CD4-positive, alpha-beta T cell treated with Interleukin-10 for 1 hour (primary cell): ENCODE measurements around the gene ATP5PO.
"Not testable (repeated sequence)": the region's sequence is repeated elsewhere in the genome, so short reads cannot be mapped to it uniquely, and the experiment has no call there.

Experiments used
- DNase-seq: peaks from one replicate; pipeline ENCODE4 v3.0.0-alpha.2; 2020

ATP5PO gene

DNA sequence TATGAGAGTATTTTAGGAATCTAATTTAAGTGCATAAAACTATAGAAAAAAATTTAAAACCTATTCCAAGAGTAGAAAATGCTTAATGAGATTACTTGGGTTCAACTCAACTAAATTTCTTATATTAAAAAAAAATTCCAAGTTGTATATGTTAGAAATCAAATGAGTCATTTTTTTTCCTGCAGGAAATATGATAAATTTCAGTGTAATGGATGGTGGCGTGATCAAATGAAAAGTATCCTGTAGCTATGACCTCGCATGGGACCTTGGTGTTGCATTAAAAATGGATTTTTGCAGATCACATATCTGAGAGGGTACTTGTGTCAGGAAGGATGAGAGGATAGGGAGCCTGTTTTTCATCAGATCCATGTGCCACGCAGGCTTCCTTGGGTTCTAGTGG lies 17.9 kb downstream of the ATP5PO start:
- DNase-seq: no peak

DNA sequence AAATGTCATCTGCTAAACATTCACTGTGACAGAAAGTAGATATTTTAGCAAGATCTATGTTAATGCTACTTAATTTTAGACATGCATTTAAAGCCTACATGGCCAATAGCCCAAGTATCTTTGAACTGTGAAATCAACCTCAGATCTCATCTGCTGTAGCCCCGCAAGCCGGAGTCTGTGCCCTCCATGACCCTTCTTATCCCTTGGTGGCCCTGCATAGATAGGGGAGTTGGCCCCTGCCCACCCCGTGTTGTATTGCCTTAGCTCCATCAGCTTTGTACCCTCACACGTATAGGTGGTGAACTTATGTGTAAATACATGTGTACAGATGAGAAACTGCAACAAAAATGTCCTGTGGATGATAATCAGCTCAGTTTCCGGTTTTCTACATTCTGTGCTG lies 18.5 kb downstream of the ATP5PO start:
- DNase-seq: no peak

DNA sequence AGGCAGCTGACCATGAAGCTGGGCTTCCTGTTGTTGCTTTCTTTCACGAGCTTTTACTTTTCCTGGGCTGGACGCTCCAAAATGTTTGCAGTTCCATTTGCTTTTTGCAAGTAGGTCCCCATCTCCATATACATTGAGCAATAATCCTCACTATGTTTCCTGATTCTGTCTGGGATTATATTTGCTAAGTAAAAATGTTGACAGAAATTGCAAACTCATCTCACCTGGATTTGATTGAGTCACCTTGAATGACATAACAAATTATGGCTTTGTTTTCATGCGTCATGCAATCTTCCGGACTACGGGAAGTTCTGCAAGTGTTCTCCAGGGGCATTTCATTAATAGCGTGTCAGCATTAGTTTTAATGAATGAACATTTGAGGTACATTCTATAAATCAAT lies 18.9 kb downstream of the ATP5PO start:
- DNase-seq: no peak

DNA sequence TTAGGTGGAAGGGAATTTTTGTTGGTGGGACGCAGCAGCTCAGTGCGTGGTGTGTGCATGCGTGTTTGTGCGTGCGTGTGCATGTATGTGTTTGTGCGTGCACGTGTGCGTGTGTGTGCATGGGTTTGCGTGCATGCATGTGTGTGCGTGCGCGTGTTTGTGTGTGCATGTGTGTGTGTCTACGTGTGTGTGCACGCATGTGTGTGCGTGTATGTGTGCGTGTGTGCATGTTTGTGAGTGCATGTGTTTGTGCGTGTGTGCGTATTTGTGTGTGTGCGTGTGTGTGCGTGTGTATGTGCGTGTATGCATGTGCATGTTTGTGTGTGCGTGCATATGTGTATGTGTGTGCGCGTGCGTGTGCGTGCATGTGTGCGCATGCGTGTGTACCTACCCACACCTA lies 20.2 kb downstream of the ATP5PO start:
- no peak for DNase-seq

DNA sequence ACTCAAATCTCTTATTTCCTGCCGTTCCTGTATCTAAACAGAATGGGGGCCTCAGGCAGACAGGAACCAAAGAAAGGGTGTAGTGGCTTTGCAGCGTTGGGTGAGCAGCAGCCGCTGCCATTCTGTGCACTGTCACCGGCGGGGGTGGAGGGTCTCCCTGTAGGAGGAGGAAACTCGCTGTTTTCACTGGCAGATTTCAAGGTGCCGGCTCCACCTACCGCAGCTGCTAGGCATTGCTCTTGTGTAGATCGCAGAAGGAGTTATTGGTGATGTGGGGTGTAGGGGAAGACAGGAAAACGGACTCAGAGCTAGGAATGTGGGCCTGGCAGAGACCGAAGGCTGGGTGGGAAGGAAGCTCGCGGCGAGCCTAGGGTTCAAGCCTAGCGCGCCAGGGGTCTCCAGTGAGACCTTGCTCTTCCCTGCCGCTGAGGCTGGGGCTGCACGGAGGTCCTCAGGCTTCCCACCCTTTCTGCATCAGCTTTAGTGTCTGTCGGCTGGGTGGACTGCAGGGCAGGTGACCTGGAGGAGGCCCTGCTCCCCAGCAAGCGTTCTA lies 20.8 kb downstream of the ATP5PO start:
- peak; percentile 41 for DNase-seq

DNA sequence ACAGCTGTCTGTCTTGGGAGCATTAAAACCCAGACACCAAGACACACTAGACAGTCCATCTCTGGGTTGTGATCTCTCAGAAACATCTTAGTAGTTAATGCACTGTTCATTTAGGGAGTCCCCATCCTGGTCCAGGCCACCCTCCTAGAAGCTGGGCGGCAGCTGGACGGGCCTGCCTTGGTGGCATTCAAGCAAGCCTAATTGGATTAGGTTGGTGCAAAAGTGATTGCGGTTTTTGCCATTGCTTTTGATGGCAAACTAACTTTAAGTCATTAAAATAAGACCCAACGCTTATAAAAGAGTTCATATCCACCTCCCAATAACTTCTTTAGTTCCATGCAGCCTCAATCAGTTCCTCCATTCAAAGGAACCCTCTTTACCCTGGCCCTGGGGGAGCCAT lies 21.7 kb downstream of the ATP5PO start:
- DNase-seq: no peak

DNA sequence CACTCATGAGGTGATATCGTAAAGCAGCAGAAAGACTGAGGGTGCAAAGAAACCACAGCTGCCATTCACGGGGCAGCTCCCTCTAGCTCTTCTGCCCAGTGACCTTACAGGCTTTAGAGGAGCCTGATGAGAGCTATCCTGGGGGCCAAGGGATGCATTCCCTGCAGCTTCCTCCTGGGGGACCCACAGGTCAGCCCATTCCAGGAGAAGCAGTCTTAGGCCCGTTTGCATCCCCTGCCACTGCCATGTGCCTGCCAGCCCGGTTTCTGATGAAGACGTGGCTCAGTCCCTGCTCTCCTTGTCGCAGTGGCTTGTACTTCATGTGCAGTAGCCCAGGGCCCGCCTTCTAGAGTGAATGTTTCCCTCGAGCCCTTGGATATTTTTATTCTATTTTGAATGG lies 22.8 kb downstream of the ATP5PO start:
- DNase-seq: no peak

DNA sequence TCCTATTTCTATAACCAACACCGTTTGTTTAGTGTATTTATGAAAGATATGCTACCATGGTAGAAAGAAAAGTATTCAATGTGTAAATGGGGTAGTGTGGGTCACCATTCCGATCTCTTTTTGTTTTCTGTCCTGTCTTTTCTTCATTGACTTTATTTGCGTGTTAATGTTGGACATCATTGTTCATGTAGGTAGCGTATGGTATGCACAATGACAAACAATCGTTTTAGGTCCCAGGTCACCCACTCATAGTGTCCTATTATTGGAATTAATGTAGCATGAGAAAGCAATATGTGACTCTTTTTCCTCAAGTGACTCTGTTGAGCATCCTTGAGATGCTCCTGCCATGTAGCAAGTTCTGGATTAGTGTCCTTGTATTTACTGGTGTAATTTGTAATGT lies 25.4 kb downstream of the ATP5PO start:
- no peak for DNase-seq

DNA sequence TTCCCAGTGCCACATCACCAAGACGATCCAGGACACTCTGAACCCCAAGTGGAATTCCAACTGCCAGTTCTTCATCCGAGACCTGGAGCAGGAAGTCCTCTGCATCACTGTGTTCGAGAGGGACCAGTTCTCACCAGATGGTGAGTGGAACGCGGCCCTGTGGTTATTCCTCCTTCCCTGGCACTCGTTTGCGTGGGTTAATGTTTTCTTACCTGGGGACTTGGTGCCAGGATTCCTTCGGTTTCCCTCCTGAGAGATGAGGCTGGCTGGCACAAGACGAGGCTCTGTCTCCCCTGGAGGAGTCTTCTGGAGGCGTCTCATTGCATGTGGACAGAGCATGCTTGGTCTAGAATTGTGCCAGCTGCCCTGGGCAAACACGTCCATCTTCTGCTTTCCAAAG lies 29.3 kb downstream of the ATP5PO start:
- no peak for DNase-seq

DNA sequence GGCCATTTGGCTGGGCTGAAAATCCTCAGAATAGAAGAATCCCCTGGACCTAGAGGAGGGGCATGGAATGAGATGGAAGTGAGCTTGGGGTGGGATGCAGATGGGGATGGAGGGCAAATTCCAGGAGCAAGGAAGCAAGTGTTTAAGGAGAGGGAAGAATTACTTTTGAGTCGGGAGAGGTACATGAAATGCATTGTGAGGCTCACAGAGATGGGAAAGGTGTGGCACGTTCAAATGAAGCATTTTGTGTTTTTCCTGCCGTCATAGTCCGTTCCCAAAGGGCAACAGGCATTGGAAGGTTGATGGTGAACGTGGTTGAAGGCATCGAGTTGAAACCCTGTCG lies 30.5 kb downstream of the ATP5PO start:
- DNase-seq: no peak

DNA sequence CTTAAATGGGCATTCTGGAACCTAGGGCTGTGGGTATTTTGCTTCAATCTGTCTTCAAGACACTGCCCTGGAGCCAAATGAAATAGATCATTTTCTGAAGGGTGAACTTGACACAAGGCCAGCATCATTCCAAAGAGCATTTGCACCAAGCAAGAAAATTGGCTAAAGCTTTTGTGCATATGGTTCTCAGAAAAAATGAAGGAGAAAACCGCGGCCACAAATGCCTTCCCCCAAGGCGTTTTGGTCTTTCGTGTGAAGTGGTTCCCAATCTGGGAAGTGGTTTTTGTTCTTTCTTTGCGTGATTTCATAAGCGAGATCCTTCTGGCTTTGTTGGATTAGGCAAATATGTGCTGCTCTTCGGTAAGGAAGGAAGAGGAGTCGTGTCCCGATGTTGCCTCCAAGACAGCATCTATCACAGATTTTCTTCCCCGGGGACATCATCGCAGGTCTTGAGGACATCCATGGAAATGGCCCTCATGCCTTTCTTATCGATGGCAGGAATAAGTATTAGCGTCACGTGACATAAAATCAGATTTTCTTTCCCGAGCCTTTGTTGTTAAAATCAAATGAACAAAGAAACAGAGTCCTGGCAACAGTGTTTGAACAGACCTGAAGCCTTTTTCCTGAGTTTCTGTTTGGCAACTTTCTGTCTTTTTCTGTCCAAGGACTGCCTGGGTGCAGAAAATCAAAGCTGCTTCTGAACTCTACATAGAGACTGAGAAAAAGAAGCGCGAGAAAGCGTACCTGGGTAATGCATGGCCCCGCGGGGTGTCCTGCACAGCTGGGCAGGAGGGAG lies 31.0 kb downstream of the ATP5PO start:
- DNase-seq: no peak

DNA sequence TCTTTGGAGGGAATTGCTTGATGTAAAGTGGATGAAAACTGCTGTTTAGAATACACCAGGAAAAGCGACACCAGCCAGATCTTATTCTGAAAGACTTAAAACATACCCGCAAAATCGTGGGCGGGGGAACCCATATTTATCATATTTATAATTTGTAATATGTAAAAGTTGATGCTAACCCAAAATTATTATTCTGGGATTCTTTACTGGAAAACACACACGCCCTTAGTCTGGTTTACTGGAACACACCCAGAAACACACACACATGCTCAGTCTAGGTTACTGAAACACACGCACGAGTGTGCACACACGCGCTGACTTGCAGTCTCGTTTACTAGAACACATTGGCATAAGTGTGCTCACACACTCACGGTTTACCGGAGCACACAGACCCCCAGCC lies 32.5 kb downstream of the ATP5PO start:
- no peak for DNase-seq

DNA sequence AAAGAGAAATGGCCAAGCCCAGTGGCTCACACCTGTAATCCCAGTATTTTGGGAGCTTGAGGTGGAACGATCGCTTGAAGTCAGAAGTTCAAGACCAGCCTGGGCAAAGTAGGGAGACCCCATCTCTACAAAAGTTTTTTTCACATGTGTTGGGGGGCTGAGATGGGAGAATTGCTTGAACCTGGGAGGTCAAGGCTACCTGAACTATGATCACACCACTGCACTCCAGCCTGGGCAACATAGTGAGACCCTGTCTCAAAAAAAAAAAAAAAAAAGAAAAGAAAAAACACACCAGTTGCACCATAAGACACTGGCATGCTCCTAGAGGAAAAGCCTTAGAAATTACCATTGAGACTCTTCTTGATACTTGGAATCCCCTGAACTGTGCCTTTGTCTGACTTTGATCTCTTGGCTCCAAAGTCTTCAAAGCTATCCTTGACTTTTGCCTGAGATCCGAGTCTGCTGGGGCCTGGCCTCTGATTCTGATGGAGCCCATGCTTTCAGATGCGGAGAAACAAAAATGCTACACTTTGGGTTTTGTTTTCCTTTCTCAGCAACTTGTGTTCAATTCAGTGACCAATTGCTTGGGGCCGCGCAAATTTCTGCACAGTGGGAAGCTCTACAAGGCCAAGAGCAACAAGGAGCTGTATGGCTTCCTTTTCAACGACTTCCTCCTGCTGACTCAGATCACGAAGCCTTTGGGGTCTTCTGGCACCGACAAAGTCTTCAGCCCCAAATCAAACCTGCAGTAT lies 33.7 kb downstream of the ATP5PO start:
- no peak for DNase-seq

DNA sequence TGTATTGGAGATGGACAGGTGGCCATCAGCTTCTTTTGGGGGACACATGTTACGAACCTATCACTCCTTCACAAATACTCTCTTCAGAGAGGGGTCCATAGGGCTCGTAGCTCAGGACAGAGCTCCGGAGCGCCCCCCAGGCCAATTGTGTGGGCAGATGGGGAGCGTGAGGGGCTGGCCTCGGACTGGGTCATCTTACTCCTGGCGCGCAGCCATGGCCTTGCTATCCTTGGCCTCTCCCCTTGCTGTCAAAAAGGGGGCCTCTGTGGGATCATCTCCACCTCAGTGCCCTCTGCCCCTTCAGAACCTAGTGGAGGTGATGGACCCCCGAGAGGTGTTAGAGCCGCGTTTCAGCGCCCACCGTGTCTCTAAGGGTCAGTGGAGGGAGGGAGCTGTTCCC lies 35.0 kb downstream of the ATP5PO start:
- DNase-seq: no peak

DNA sequence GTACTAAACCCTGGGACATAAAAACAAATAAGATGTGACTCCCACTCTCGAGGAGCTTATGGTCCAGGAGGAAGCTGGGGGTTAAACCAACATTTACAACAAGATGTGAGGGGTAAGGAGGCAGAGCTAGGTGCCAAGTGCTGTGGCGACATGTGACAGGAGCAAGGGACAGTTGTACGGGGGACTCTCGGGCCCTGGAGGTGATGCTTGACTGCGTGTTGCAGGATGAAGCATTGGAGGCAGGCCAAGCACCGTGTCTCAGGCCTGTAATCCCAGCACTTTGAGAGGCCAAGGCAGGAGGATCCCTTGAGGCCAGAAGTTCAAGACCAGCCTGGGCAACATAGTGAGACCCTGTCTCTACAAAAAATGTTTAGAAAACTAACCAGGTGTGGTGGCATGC lies 36.8 kb downstream of the ATP5PO start:
- DNase-seq: no peak

DNA sequence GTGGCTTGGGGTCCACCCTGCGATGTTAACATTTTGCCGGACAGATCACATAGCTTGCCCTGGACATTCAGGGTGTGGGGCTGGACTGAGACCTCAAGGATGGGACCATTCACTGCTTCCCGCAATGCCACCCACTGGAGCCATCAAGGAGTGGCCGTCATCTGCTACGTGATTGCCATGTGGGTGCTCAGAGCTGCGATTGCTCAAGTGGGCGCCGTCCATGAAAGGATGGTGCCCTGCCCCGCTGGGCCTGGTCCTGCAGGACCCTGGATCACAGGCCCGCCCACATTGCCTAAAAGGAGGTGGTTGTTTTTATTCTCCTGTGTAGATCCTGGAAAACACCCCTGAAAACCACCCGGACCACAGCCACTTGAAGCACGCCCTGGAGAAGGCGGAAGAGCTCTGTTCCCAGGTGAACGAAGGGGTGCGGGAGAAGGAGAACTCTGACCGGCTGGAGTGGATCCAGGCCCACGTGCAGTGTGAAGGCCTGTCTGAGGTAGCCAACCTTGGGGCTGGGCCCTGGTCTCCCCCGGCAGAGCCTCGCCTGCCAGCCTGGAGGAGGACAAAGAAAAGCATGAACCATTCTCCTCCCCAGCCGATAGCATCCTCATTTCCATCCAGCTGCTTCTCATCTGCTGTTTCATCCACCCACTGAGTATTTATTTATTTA lies 40.4 kb downstream of the ATP5PO start:
- no peak for DNase-seq

DNA sequence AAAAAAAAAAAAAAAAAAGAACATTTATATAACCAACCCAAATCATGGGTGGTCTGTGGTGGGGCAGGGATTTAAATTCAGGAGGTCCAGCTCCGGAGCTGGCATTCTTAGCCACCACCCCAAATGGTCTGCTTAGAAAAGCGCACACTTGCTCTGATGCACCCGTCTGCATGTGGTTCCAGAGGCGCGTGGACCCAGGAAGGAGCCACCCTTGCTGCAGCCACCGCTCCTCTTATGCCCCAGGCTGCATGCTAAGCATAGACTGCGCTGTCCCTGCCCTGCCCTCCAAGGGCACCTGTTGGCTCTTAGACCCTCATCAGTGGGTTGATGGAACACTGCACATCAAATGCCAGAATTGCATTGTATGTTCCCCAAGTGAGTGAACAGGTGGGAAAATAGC lies 41.4 kb downstream of the ATP5PO start:
- no peak for DNase-seq

DNA sequence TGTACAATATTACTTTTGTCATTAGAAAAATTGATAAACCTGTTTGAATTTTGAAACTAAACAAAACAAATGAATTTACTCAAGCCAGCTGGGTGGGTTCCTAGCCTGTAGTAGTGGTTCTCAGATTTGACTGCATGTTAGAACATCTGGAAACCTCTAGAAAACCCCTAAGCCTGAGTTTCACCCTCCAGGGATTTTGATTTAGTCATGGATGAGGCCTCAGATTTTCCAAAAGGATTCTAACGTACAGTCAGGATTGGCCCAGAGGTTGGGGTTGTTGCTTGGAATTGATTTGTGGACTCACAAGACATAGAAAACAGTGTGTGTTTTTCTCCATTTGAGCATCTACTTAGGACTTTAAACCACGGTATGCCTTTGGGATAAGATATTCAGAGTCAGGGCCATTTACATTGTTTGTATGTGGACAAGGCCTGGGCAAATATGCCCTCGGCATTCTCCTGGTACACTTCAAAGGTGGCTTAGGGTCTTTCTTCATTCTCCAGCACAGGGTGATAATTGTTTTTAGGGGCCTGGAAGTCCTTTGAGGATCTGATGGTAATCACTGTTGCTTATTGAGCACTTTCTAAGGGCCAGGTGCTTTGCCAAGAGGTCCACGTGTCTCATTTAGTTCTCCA lies 42.6 kb downstream of the ATP5PO start:
- DNase-seq: no peak

DNA sequence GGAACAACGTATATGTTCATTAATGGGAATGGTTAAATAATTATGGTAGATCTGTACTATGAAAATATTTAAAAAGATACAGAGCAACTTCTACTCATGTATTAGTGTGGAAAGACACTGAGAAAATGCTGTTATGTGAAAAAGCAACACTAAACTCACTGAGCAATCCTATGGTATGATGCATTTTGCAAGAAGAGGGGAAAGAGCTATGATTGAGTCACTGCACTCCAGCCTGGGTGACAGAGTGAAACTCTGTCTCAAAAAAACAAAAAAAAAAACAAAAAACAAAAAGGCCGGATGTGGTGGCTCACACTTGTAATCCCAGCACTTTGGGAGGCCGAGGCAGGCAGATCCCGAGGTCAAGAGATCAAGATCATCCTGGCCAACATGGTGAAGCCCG lies 44.4 kb downstream of the ATP5PO start:
- no peak for DNase-seq

DNA sequence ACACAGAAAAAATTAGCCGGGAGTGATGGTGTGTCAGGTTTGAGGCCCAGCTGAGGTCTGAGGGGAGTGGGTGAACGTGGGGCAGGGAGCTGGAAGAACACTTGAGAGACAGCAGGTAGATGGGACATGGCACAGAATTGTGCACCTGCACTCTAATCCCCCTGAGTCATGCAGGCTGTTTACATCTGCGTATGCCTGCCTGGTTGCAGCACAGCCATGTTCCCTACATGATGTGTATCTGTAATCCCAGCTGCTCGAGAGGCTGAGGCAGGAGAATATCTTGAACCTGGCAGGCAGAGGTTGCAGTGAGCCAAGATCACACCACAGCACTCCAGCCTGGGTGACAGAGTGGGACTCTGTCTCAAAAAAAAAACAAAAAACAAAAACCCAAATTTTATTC lies 44.8 kb downstream of the ATP5PO start:
- no peak for DNase-seq

DNA sequence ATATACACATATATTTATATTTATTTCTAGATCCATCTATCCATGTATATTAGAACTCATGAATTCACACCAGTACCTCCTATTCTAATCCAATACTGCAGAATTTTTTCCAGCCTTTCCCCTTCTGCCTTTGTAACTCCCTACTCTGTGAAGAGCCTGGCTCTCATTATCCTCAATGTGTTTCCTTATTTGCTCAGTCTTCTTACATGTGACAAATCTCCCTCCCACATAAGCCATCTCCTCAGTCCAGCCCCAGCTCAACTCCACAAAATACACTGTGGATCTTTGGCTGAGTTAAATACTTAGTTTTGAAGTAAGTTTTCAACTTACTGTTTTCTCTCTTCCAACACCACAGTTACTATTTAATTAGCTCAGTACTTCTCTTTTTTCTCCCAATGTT lies 45.7 kb downstream of the ATP5PO start:
- DNase-seq: no peak

DNA sequence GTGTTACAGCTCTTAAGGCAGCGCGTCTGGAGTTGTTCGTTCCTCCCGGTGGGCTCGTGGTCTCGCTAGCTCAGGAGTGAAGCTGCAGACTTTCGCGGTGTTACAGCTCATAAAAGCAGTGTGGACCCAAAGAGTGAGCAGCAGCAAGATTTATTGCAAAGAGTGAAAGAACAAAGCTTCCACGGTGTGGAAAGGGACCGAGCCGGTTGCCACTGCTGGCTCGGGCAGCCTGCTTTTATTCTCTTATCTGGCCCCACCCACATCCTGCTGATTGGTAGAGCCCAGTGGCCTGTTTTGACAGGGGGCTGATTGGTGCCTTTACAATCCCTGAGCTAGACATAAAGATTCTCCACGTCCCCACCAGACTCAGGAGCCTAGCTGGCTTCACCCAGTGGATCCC lies 47.7 kb downstream of the ATP5PO start:
- not testable (repeated sequence) for DNase-seq

DNA sequence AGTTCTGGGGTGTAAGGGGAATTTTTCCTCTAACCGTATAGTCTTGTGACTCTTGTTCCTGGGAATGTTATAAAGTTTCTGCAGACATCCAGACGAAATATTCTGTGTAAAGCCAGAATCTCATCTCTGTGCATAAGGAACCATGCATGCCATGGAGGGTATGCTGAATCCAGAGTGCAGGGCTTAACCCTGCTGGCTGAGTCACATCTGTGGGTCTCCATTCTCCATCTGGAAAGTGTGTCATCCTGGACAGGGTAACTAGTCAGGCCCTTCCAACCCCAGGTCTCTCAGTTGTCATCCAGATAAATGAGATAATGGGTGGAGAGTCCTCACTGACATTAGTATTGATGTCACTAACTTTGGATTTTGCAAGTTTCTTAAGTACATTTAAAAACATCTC lies 48.8 kb downstream of the ATP5PO start:
- DNase-seq: no peak
